Stimulated activated CD4-positive, alpha-beta T cell treated with anti-CD3 and anti-CD28 coated beads, Interleukin-1b, Interleukin-23, amount 100 ng/mL, for 24 hours (primary cell): ENCODE measurements around the gene IPCEF1.

Experiments used
- DNase-seq, 4 experiments: peaks; one replicate each; pipeline ENCODE4 v3.0.0-alpha.2; 2020; ENCODE audit warnings: low read depth in 4 of 4, low spot score in 1 of 4

Gene IPCEF1

GRCh38 chr6:154297721-154298120 lies 58.9 kb downstream of the IPCEF1 start:
- DNase-seq = no peak

- no peak for DNase-seq
Observed at GRCh38 chr6:154297210-154297609, 59.4 kb downstream of the IPCEF1 start.

GRCh38 chr6:154295733-154296132 lies 60.9 kb downstream of the IPCEF1 start:
- DNase-seq = no peak

GRCh38 chr6:154292855-154293519 lies 63.6 kb downstream of the IPCEF1 start:
- DNase-seq = no peak

GRCh38 chr6:154292066-154292465 lies 64.5 kb downstream of the IPCEF1 start:
- DNase-seq = no peak

- no peak for DNase-seq
Observed at GRCh38 chr6:154289818-154290508, 66.6 kb downstream of the IPCEF1 start.

- no peak for DNase-seq
Observed at GRCh38 chr6:154285826-154286225, 70.8 kb downstream of the IPCEF1 start.

GRCh38 chr6:154284313-154284853 lies 72.2 kb downstream of the IPCEF1 start:
- DNase-seq = no peak

- DNase-seq = no peak
Observed at GRCh38 chr6:154280521-154280920, 76.1 kb downstream of the IPCEF1 start.

- DNase-seq = no peak
Observed at GRCh38 chr6:154277629-154278017, 79.0 kb downstream of the IPCEF1 start.

- DNase-seq = no peak
Observed at GRCh38 chr6:154276810-154277628, 79.6 kb downstream of the IPCEF1 start.

- no peak for DNase-seq
Observed at GRCh38 chr6:154274168-154274567, 82.4 kb downstream of the IPCEF1 start.

- no peak for DNase-seq
Observed at GRCh38 chr6:154268486-154268885, 88.1 kb downstream of the IPCEF1 start.

- DNase-seq = no peak
Observed at GRCh38 chr6:154267508-154268106, 89.0 kb downstream of the IPCEF1 start.

- no peak for DNase-seq
Observed at GRCh38 chr6:154266560-154267099, 90.0 kb downstream of the IPCEF1 start.

GRCh38 chr6:154261688-154262397 lies 94.8 kb downstream of the IPCEF1 start:
- DNase-seq = no peak

GRCh38 chr6:154258064-154258757 lies 98.4 kb downstream of the IPCEF1 start:
- no peak for DNase-seq

GRCh38 chr6:154257067-154257466 lies 99.5 kb downstream of the IPCEF1 start:
- DNase-seq = no peak

GRCh38 chr6:154252678-154253077 lies 103.9 kb downstream of the IPCEF1 start:
- no peak for DNase-seq

- no peak for DNase-seq
Observed at GRCh38 chr6:154251116-154251515, 105.5 kb downstream of the IPCEF1 start.
